ENCODE results near the gene OR5T3.

GRCh38 chr11:56292154-56292553 lies 40.1 kb downstream of the OR5T3 start, which contains the start of gene OR8H1:
- no peak for TF ChIP-seq POLR2AphosphoS5 (IDR thresholded peaks at IDR 0.05; ENCODE audit: insufficient read depth, low read depth, low read length)
- no peak for TF ChIP-seq FOS (IDR thresholded peaks at IDR 0.05; ENCODE audit: borderline replicate concordance, insufficient read depth, low read length)
- no peak for TF ChIP-seq CTCF (IDR thresholded peaks at IDR 0.05; ENCODE audit: extremely low read depth in 1 of 2, insufficient read depth in 1 of 2, low read depth in 1 of 2, low read length in 2 of 2)
- no peak for TF ChIP-seq POLR2A (IDR thresholded peaks at IDR 0.05; ENCODE audit: low read depth, low read length)

Data from endothelial cell of umbilical vein (primary cell).